DLD1 (cell line): ENCODE results near the gene SLC16A12.
"Not testable (repeated sequence)": the region's sequence is repeated elsewhere in the genome, so short reads cannot be mapped to it uniquely, and the experiment has no call there.

Experiments used
- in situ Hi-C: cut with HindIII; loops from 2 replicates; pipeline ENCODE4 v1.10.0; 2017; ENCODE audit warnings: low sequenced_read_pairs

SLC16A12 gene

GRCh38 chr10:89393898-89394297 lies 141.5 kb downstream of the SLC16A12 start:
- in situ Hi-C loops = no loop called here

GRCh38 chr10:89392974-89393373 lies 142.4 kb downstream of the SLC16A12 start:
- in situ Hi-C loops = no loop called here

- in situ Hi-C loops = no loop called here
These were observed 143.3 kb downstream of the SLC16A12 start, which contains the start of gene IFIT1 for GRCh38 chr10:89391907-89392756. Gene IFIT1 (plus strand): TSS chr10:89392623. CDS start chr10:89392713, 90 bp downstream.

GRCh38 chr10:89391226-89391576 lies 144.2 kb downstream of the SLC16A12 start:
- in situ Hi-C loops = not testable (repeated sequence)

- in situ Hi-C loops = no loop called here
These were observed 144.7 kb downstream of the SLC16A12 start for GRCh38 chr10:89390476-89391225.

GRCh38 chr10:89389254-89389653 lies 146.1 kb downstream of the SLC16A12 start:
- in situ Hi-C loops = no loop called here

GRCh38 chr10:89388806-89389205 lies 146.6 kb downstream of the SLC16A12 start:
- in situ Hi-C loops = no loop called here

- in situ Hi-C loops = no loop called here
These were observed 150.7 kb downstream of the SLC16A12 start for GRCh38 chr10:89384474-89385340.

- in situ Hi-C loops = no loop called here
These were observed 152.6 kb downstream of the SLC16A12 start for GRCh38 chr10:89382757-89383156.
